B cell (primary cell): Measurements from ENCODE around the gene DNAJA2. TPM values are rescaled to one million over a fixed set of nuclear protein-coding genes. Genes with fewer than 3 reads are reported as not detected.

ENCODE experiments used
- ATAC-seq: fragments of 200-7000 bp; cut with Tn5 transposase; one replicate; pipeline ENCODE4 v1.10.0; 2021; ENCODE audit warnings: low read depth, mild to moderate bottlenecking, moderate number of reproducible peaks, moderate library complexity
- CTCF ChIA-PET: fragments of 350-600 bp; sonication (Branson Sonifier 250); formaldehyde crosslinking; loops from one replicate; lab custom pipeline; 2021; ENCODE audit warnings: antibody characterized with exemption, inconsistent platforms; lab: Charles Lee
- POLR2A ChIA-PET: fragments of 350-600 bp; sonication (Branson Sonifier 250); formaldehyde crosslinking; loops from one replicate; lab custom pipeline; 2021; ENCODE audit warnings: antibody characterized with exemption; lab: Charles Lee
- DNase-seq: peaks from one replicate; pipeline ENCODE4 v3.0.0; 2013
- H2AFZ ChIP-seq: 2 replicates; pipeline ENCODE4 v1.6.1; 2012; ENCODE audit warnings: mild to moderate bottlenecking, low read depth, low read length; ENCODE audit not compliant: insufficient read depth, poor library complexity, severe bottlenecking
- H3K27ac ChIP-seq, 2 donors: 1 replicate in 1 of 2; 2 replicates in 1 of 2; pipeline ENCODE4 v1.5.1; 2012 to 2013; ENCODE audit warnings: low read length in 2 of 2, mild to moderate bottlenecking in 2 of 2, moderate library complexity in 1 of 2
- H3K27me3 ChIP-seq, 4 experiments: fragments of 200-600 bp in 1 of 4; sonication (generic) in 1 of 4; replicated peaks in 1 of 4; 1 replicate in 2 of 4; 2 replicates in 2 of 4; pipeline versions ENCODE4 v1.6.1 to v1.7.0; 2013 to 2016; ENCODE audit warnings: low read length in 3 of 4, mild to moderate bottlenecking in 2 of 4, mixed read lengths in 1 of 4, moderate library complexity in 1 of 4; ENCODE audit not compliant: insufficient read depth in 4 of 4, control insufficient read depth in 3 of 4; ENCODE audit errors: control extremely low read depth in 1 of 4
- H3K36me3 ChIP-seq, 2 experiments: replicated peaks in 1 of 2; 1 replicate in 1 of 2; 2 replicates in 1 of 2; pipeline versions ENCODE4 v1.6.1 to v1.7.1; 2013; ENCODE audit warnings: low read length in 1 of 2; ENCODE audit not compliant: insufficient read depth in 2 of 2, control insufficient read depth in 1 of 2; ENCODE audit errors: control extremely low read depth in 1 of 2, extremely low read depth in 1 of 2
- H3K4me1 ChIP-seq, 2 donors: fragments of 200-600 bp in 1 of 2; sonication (generic) in 1 of 2; 1 replicate in 1 of 2; 2 replicates in 1 of 2; pipeline versions ENCODE4 v1.5.1 to v1.6.1; 2013 to 2017; ENCODE audit warnings: low read length in 2 of 2; ENCODE audit not compliant: control insufficient read depth in 2 of 2, insufficient read depth in 2 of 2
- H3K4me2 ChIP-seq: replicated peaks from 2 replicates; pipeline ENCODE3; 2012; ENCODE audit warnings: mild to moderate bottlenecking, low read depth, low read length; ENCODE audit not compliant: poor library complexity, severe bottlenecking
- H3K4me3 ChIP-seq, 5 experiments: fragments of 200-600 bp in 1 of 5; sonication (generic) in 1 of 5; 1 replicate in 3 of 5; 2 replicates in 2 of 5; pipeline versions ENCODE4 v1.5.1 to v1.7.0; 2011 to 2016; ENCODE audit warnings: low read length in 4 of 5, mild to moderate bottlenecking in 4 of 5, low read depth in 2 of 5, control low read depth in 1 of 5, moderate library complexity in 1 of 5; ENCODE audit not compliant: insufficient read depth in 1 of 5; ENCODE audit errors: control extremely low read depth in 1 of 5, extremely low read depth in 1 of 5
- H3K79me2 ChIP-seq: fragments of 200-600 bp; sonication (generic); one replicate; pipeline ENCODE4 v1.6.0; 2016; ENCODE audit warnings: low read length; ENCODE audit not compliant: control insufficient read depth, insufficient read depth
- H3K9ac ChIP-seq: fragments of 200-600 bp; sonication (generic); 2 replicates; pipeline ENCODE4 v1.6.1; 2017; ENCODE audit warnings: mild to moderate bottlenecking, low read length, moderate library complexity
- H3K9me3 ChIP-seq, 3 donors: one replicate each; pipeline versions ENCODE4 v1.6.1 to v1.7.1; 2013; ENCODE audit warnings: low read length in 2 of 3; ENCODE audit not compliant: control insufficient read depth in 2 of 3, insufficient read depth in 1 of 3; ENCODE audit errors: control extremely low read depth in 1 of 3
- H4K20me1 ChIP-seq: 2 replicates; pipeline ENCODE4 v1.6.0; 2012; ENCODE audit warnings: mild to moderate bottlenecking, low read length; ENCODE audit not compliant: insufficient read depth, control insufficient read depth, poor library complexity, severe bottlenecking
- H3K27ac Mint-ChIP-seq: one replicate; pipeline ENCODE4 v1.8.0; 2021; ENCODE audit warnings: mixed read lengths
- H3K27me3 Mint-ChIP-seq: one replicate; pipeline ENCODE4 v1.8.0; 2021; ENCODE audit warnings: mixed read lengths
- H3K4me1 Mint-ChIP-seq: one replicate; pipeline ENCODE4 v1.8.0; 2021; ENCODE audit warnings: mixed read lengths
- H3K4me3 Mint-ChIP-seq: one replicate; pipeline ENCODE4 v1.8.0; 2021; ENCODE audit warnings: mixed read lengths
- H3K9me3 Mint-ChIP-seq: one replicate; pipeline ENCODE4 v1.8.0; 2022; ENCODE audit warnings: mixed read lengths; ENCODE audit not compliant: insufficient read depth
- EZH2 ChIP-seq: IDR thresholded peaks from 2 replicates; pipeline ENCODE4 v1.6.1; 2012; ENCODE audit warnings: borderline replicate concordance, low read depth, mild to moderate bottlenecking, moderate library complexity, low read length; ENCODE audit not compliant: insufficient read depth, poor library complexity, severe bottlenecking
- WGBS: methylation state at CpG from one replicate; pipeline ENCODE4 v1.1.5; 2013; ENCODE audit warnings: missing lambda C conversion rate; ENCODE audit not compliant: insufficient coverage; 5-methylcytosine and 5-hydroxymethylcytosine counted together
- intact Hi-C: fragments of 100-400 bp; cut with micrococcal nuclease; formaldehyde crosslinking; loops from one replicate; pipeline ENCODE4 v1.10.0; 2022
- polyA plus RNA-seq: library from polyadenylated mRNA; depleted of rRNA; stranded (reverse); fragments of >200 nt; gene quantifications from 2 replicates; pipeline ENCODE4 v1.2.3, GENCODE V29; 2012
- total RNA-seq, 2 donors: library from RNA; stranded (reverse); fragments of 120-200 nt in 1 of 2; gene quantifications; 1 replicate in 1 of 2; 2 replicates in 1 of 2; pipeline versions ENCODE4 v1.2.3 to v1.2.4, GENCODE V29; 2013 to 2022
- TF ChIP-seq, protein P1 (sequence below): fragments of 200-600 bp; IDR thresholded peaks from one replicate; pipeline ENCODE4 v1.8.0; 2022; ENCODE audit warnings: antibody characterized with exemption, mild to moderate bottlenecking

The DNAJA2 gene
- total and polyA plus RNA-seq, 2 donors (not counting 1 experiment from before 2014, with no cell fraction given): 8.8 to 57.0 TPM

- Mint-ChIP-seq H3K4me3 (no peak overlapping the region), H3K27me3 (no peaks in the 10 kb centered on the region), H3K4me1 (no peaks in the 10 kb centered on the region), H3K9me3 (no peaks in the 10 kb centered on the region), H3K27ac (no peak overlapping the region)
- Histone ChIP-seq H3K27ac (no peak overlapping the region), H3K79me2 (no peaks in the 10 kb centered on the region), H3K9ac (no peak overlapping the region), H4K20me1 (no peaks in the 10 kb centered on the region), H3K4me1 (no peaks in the 10 kb centered on the region), H3K36me3 (no peaks in the 10 kb centered on the region), H2AFZ (no peak overlapping the region), H3K9me3 (peaks cover 0 to 4% (median 3%) of the 10 kb centered on the region in 3 donors), H3K4me2 (no peak overlapping the region), H3K27me3 (no peaks in the 10 kb centered on the region), H3K4me3 (no peak overlapping the region)
- TF ChIP-seq, protein P1, sequence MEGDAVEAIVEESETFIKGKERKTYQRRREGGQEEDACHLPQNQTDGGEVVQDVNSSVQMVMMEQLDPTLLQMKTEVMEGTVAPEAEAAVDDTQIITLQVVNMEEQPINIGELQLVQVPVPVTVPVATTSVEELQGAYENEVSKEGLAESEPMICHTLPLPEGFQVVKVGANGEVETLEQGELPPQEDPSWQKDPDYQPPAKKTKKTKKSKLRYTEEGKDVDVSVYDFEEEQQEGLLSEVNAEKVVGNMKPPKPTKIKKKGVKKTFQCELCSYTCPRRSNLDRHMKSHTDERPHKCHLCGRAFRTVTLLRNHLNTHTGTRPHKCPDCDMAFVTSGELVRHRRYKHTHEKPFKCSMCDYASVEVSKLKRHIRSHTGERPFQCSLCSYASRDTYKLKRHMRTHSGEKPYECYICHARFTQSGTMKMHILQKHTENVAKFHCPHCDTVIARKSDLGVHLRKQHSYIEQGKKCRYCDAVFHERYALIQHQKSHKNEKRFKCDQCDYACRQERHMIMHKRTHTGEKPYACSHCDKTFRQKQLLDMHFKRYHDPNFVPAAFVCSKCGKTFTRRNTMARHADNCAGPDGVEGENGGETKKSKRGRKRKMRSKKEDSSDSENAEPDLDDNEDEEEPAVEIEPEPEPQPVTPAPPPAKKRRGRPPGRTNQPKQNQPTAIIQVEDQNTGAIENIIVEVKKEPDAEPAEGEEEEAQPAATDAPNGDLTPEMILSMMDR: no peak
- TF ChIP-seq EZH2: no peak
- no peak for ATAC-seq
- WGBS: 94% methylated on average over 3 of the region's 3 CpGs
- intact Hi-C loops: no loop called here
- POLR2A ChIA-PET: no interaction called here
- CTCF ChIA-PET: no interaction called here
- DNase-seq: no peak
Measured at GRCh38 chr16:46986896-46987295, 13.4 kb upstream of the DNAJA2 start.

GRCh38 chr16:46986438-46986837 lies 13.0 kb upstream of the DNAJA2 start:
- H3K4me3 ChIP-seq: no peak overlapping the region
- H3K4me1 Mint-ChIP-seq: no peaks in the 10 kb centered on the region
- intact Hi-C loops: no loop called here

More at GRCh38 chr16:46986438-46986837, 13.0 kb upstream of the DNAJA2 start:
- H3K9ac ChIP-seq: no peak overlapping the region
- H3K9me3 Mint-ChIP-seq: no peaks in the 10 kb centered on the region
- no peak overlapping the region for H3K4me2 ChIP-seq
- H2AFZ ChIP-seq: no peak overlapping the region
- H3K36me3 ChIP-seq: no peaks in the 10 kb centered on the region
- no peak overlapping the region for H3K4me3 Mint-ChIP-seq
- ATAC-seq: no peak
- H3K27ac Mint-ChIP-seq: no peak overlapping the region
- no peaks in the 10 kb centered on the region for H3K79me2 ChIP-seq
- DNase-seq: no peak
- no peaks in the 10 kb centered on the region for H3K9me3 ChIP-seq
- H3K27me3 ChIP-seq: no peaks in the 10 kb centered on the region
- ChIA-PET CTCF (no interaction called here), POLR2A (no interaction called here)
- TF ChIP-seq EZH2: no peak
- TF ChIP-seq, protein P1: no peak
- no peaks in the 10 kb centered on the region for H3K4me1 ChIP-seq
- no peaks in the 10 kb centered on the region for H4K20me1 ChIP-seq
- no peaks in the 10 kb centered on the region for H3K27me3 Mint-ChIP-seq
- no peak overlapping the region for H3K27ac ChIP-seq
- WGBS: no CpG with 5 or more reads among the region's 3 CpGs
